GM19463 (cell line): ENCODE data around the gene PRKG1.
A peak's percentile ranks its signal among the peaks of the same experiment; 100 is the strongest.

Source experiments
- ATAC-seq: cut with Tn5 transposase; IDR thresholded peaks from one replicate; pipeline ENCODE4 v1.9.1; 2021; ENCODE audit warnings: mild to moderate bottlenecking, moderate library complexity; ENCODE audit not compliant: unreplicated experiment

The PRKG1 gene

DNA sequence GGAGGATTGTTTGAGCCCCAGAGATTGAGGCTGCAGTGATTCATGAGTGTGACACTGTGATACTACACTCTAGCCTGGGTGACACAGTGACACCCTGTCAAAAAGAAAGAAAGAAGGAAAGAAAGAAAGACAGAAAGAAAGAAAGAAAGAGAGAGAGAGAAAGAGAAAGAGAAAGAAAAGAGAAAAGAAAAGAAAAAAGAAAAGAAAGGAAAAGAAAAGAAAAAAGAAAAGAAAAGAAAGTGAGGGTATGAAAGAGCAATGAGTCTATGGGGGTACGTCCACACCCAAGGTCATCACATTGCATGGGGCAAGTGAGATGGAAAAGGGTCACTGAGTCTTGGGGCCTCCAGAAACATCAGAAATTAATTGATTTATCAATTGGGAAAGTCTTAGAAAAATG lies 760.3 kb downstream of the PRKG1 start:
- no peak for ATAC-seq

DNA sequence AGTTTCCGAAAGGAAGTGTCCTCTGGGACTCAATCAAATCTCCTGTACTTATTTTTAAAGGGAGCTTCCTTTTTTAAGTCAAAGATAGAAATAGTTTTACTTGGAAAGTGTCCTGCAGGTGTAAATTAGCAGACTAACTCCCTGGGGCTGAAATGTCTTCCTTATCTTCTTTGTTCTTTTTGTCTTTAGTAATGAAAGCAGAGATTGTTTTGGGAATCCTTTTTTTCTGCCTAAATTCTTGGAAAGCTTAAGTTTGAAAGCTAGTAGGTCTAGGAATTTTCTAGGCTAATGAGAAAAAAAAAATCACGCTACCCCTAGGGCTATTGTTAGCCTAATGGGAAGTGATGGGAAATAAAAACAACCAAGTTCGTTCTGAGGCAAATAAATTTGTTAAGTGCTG lies 764.2 kb downstream of the PRKG1 start:
- ATAC-seq: no peak

DNA sequence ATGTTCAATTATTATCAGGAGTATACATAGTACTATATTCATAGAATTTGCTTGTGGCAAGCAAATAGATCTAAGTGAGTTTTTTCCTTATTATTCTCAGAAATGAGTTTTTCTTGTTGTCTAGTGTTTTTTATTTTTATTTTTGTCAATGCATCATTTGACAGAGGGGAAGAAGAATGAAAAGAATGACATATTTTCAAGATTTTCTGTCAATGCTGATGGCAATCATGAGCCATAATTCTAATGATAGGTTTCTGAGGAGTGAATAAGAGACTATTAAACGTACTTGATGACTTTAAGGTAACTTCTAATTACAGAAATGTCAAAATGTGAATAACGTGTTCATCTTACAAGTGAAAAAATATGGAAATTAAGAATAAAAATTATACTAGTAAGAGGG lies 769.7 kb downstream of the PRKG1 start:
- ATAC-seq: no peak

DNA sequence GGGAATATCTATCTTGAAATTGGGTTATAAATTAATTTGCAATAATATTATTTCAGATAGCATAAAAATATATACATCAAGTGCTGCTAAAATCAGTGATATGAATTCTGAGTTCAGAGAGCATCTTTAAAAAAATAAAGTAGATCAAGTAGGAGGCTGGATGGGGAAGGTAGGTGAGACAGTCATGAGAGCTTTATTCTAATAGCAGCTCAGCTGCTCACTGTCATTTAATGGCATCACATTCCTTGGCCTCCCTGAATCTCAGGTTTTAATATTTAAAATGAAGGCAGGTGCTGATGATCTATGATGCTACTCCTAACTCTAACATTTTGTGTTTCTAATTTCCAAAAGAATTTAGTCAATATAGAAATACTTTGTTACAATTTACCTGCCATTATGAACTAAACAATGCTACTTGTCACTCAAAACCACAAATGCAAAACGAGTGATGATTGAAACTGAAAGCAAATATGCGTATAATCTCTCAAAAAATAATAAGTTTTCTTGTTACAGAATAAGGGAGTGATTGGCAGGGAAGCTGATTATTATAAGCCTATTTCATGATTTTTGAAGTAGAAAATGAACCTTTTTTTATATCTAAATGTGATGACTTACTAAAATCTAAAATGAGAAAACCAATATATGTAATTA lies 772.7 kb downstream of the PRKG1 start:
- peak; percentile 76 for ATAC-seq

DNA sequence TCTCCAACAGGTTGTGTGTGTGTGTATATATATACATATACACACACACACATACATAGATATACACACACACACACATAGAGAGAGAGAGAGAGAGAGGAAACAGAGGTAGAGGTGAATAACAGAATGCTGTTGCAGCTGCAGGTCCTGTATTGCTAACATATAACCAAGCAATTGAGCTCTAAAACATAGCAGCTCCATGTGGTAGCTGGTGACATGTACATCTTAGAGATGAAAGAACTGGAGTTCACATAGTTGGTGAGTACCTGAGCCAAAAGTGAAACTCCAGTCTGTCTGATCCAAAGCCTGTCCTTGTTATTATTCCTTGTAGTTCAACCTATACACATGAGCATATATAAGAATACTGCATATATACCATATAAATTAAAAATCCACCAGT lies 778.0 kb downstream of the PRKG1 start:
- no peak for ATAC-seq

DNA sequence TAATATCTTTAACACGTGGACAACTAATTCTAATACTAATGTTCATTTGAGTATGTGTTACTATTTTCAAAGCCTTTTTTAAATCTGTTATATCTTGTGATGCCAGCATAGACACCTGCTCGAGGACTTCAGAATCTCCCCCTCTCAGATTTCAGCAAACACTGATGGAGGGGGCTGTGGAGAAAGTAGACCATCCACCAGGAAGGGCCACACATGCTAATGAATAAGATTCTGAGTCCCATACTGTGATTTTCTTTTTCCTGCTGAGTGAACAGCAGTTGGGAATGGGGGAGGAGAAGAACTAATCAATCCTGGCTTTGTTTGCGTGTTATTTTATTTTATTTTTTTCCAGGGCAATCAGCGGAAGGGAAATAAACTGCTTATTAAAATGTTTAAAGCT lies 783.0 kb downstream of the PRKG1 start:
- ATAC-seq: no peak

DNA sequence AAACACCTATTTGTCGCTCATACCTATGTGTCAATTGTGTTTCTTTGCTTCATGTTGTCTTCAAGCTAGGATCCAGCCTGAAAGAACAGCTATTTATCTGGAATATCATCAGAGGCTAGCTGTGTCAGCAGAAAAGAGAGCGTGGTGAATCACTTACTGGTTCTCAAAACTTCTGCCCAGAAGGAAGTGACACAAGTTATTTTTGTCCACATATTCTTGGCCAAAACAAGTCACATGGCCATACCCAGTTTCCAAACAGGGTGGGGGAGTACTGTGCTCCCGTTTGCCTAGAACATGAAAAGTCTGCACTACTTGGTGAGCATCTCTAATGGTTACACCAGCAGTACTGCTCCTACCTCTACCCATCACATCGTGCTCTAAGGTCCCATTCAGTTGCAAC lies 786.0 kb downstream of the PRKG1 start:
- peak; percentile 69 for ATAC-seq

DNA sequence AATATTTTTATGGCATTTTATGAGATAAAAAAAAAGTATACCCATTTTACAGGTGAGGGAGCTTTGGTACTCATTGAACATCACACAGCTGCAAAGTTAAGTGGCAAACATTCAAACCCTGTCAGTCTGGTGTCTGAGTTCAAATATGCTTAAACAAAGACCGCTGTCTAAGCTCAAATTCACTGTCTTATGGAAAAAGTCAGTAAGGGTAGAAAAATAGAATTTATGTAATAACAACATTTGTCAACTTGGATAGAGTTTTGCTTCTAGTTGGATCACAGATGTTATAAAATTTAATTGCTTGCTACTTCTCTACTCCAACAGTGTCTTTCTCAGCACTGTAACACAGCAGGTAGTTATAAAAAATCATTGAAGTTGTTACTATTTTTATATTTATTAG lies 786.8 kb downstream of the PRKG1 start:
- no peak for ATAC-seq

DNA sequence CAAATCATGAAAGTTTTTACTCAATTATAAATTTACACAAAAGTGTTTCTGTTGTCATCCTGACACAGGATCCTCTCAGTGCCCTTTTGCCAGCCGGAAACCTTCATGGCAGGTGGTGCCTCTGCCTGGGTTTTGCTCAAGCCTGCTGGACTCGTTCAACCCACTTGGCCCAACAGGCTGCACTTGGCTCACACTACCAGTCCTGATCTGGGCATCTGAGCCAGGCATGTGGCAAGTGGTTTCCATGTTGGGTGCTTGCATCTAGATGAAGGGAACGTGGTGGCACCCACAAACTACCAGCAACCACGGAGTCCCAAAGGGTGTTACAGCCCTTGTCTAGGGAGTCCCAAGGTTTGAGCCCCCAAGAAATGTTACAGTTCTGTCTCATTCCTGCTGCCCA lies 787.4 kb downstream of the PRKG1 start:
- no peak for ATAC-seq

DNA sequence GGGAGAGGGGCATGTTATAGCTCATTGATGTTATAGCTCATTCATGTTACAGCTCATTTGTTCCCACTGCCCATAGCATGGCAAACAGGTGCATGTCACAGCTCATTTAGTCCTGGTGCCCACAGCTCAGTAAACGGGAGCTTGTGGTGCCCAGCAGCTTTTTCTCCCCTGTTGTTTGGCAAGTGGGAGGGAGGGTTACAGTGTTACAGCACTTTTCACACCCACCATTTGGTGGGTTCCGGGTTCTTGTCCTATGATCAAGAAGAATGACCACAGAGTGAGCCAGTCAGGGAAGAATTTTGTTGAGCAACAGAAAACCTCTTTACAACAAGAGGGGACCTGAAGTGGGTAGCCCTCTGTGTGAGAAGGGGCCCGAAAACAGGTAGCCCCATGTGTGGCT lies 787.9 kb downstream of the PRKG1 start:
- no peak for ATAC-seq

DNA sequence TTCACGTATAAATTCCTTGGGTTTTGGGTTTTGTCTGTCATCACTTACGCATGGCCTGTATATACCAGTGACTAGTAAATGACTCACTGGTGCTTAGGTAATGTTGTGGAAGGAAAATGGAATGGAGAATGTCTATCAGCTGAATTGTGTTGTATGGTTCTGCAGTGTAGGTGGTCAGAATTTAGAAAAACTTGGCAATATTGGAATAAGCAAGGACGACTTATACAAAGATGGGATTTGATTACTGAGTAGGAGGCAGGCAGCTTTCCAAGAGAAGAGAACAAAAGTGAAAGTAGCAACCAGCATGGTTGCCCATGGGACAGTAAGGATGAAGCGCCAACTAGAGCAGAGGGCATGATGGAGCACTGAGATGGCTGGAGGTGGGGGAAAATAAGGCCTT lies 793.7 kb downstream of the PRKG1 start:
- ATAC-seq: no peak

DNA sequence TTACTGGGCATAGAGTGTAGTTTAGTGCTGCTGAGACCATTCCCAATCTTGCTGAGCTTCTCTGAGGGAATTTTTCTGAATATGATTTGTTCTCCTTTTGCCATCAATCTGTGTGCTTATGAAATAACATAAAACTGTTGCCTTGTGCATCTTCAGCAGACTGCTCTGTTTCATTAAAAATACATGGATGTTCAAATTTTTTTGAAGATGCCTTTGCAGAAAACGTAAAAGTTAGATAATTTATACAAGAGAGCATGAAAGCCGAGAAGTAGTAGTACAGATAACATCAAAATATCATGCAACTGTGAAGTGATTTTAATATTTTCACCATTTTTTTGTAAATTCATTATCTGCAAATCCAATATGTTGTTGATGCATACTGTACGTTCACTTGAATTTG lies 799.8 kb downstream of the PRKG1 start:
- ATAC-seq: no peak

DNA sequence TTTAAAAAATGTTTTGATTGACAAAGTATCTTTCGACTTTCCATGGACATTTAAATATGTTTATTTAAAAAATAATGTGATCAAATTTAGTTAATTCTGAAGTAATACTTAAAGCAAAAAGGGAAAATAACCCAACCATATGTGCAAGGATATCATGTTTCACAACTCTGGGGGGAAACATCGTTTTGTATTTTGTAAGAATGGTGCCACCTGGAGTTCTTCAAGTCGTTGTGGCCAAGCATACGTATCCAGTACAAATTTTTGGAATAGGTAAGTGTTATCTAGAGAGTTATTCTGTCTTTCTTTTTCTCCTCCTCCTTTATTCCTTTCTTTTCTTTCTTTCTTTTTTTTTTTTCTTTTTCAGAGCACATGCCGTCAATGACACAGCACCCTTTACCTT lies 801.3 kb downstream of the PRKG1 start:
- no peak for ATAC-seq

DNA sequence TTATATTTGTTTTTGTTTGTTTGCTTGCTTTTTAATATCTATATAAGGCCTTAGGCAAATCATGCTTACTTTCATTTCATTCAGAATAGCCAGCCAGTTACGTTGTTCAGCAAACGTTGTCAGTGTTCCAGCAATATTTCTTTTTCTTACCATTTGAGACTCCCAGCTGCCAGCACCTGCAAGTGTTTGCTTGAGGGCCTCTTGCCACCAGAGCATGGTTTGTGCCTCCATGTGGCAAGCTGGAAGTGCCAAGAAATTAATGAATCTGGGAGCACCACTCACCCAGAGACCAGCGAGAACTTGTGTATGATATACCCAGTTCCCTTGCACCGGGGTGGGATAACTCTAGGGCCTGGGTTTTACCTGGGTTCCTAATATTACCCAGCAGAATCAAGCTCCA lies 802.2 kb downstream of the PRKG1 start:
- ATAC-seq: no peak

DNA sequence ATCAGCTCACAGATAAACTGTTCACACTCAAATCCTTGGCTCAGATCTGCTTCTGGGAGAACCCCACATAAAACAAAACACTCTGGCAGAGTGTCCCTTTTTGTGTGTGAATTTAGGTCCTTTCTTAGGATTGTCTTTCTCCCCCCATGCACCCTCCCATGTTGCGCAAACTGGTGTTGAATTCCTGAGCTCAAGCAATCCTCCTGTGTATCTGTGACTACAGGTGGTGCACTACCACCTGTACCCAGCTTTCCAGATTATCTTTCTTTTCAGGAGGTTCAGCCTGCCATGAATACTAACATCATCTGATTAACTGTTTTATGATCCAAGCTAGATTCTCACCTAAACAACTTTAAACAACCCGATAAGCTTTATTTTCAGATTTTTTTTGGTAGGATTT lies 802.7 kb downstream of the PRKG1 start:
- ATAC-seq: no peak

DNA sequence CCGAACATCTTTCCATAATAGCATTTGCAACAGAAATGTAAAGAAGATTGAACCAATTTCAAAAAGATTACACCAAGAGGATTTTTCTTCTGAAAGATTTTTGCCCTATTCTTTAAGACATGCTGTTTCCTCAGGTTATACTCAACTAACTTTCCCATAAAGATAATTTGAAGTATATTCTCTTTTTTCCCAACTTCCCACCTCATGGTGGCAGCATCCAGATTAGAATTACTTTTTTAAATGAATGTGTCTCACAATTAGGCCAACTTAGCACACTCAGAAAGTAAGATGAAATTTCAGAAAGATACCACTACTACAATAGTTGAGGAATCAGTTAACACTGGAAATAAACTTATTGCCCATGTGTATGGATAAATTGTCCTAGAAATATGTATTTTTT lies 803.3 kb downstream of the PRKG1 start:
- no peak for ATAC-seq

DNA sequence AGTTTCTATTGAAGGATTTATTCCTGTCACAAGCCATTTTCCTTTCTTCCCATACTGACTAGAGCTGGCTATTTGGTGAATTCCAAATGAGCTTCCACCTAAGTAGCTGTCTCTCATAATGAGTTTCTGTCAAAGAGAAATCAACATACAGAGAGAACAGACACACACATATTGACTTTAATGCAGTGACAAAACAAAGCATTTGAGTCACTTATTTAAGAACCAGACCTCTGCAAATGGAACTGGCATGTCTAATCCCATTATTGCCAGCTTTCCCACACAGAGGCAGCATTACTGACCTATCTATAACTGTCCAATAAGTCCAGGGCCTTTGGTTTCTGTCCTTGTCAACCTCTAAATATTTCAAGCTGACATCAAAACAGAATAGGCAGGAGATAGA lies 804.4 kb downstream of the PRKG1 start:
- peak; percentile 0 for ATAC-seq

DNA sequence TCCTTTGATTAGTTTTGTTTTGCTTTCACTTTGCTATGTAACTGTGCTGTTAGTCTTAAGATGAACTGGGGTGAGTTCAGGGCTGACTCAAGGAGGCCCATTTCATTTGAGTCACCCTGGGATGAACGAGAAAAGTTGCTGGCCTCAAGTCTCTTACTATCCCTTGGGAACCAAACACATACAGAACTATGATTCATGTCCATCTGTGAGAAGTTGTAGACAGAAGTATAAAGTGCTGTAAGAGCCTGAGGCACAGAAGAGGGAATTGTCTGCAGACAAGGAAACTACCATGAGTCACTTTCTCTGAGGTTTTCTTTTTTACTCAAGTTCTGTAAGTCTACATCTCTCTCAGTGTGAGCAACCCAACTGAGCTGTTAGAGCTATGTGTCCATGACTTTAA lies 805.0 kb downstream of the PRKG1 start:
- peak; percentile 88 for ATAC-seq

DNA sequence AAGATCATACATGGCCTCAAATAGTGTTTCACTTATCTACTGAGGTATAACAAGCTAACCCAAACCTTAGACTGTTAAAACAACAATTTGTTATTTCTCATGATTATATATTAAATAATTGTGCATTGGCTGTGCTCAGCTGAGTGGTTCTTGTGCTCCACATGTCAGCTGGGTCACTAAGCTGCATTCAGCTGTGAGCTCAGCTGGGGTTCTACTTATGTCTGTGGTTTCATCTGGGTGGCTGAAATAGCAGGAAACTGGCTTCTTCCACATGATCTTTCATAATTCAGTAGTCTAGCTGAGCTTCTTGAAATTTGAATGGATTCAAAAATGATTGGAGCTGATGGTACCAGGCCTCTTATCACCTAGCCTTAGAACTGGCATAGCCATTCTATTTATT lies 806.9 kb downstream of the PRKG1 start:
- no peak for ATAC-seq

DNA sequence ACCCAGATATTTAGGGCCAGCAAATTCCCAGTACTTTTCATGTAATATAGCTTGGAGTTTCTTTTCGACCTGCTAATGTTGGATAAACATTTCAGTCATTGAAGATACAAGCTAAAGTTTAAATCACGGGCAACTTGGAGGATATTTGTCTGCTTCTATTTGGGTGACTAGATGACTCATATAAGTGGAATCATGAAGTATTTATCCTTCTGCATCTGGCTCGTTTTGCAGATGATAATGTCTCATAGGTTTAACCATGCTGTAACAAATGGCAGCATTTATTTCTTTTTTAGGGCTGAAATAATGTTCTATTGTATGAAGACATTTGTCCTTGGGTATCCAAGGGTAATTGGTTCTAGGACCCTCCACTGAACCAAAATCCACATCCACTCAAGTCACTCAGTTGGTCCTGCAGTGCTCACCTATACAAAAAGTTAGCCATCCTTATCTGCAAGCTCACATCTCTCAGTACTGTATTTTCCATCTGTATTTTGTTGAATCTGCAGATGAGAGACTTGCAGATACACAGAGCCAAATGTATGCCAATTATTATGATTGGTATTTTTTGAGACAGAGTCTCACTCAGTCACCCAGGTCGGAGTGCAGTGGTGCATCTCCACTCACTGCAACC lies 812.3 kb downstream of the PRKG1 start:
- ATAC-seq: no peak

DNA sequence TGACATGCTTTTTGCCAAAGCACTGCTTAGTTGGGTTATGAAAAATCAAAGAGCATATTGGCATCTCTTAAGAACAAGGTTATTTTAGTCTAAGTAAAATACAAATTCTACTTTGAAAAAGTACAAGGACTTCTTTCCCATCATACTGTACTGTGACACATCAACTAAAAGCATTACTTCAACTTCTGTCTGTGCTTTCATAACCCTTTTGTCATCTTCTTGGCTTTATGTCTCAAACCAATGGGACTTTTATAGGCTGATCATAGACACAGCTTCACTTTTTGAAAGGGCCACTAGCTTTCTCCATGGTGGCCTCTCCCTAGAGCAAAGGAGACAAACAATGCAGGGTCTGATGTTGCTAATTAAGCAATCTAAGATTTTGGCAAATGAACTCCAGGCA lies 814.0 kb downstream of the PRKG1 start:
- ATAC-seq: no peak

DNA sequence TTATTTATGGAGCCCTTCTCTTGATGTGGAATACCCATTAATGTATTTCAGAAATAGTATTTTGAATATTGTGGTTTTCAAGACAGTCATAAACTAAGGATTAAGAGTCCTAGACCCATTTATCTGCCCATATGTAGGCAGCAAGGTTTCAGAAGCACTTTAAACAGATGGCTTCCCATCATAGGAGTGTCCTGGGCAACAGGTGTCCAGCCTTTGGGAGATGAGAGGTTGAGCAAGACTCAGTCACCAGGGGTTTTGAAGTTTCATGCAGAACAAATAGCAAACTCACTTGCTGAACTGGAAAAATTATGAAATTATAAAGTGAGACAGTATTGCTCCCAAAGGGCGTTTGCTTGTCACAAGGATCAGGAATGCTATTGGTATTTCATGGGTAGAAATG lies 818.0 kb downstream of the PRKG1 start:
- no peak for ATAC-seq
